NCI-H2107 treated with DMSO at 0.1 percent for 48 hours (cell line): ENCODE results near the gene KCNQ5.
A peak's percentile ranks its signal among the peaks of the same experiment; 100 is the strongest.

Experiments used
- DNase-seq: peaks from one replicate; lab custom pipeline; 2025; ENCODE audit not compliant: unreplicated experiment; lab: John Stamatoyannopoulos, UW

Gene KCNQ5

GRCh38 chr6:72835749-72836148 is 213.9 kb downstream of the KCNQ5 start:
- DNase-seq, result no peak

GRCh38 chr6:72836971-72837370 is 215.1 kb downstream of the KCNQ5 start:
- no peak for DNase-seq

GRCh38 chr6:72841195-72841594 is 219.3 kb downstream of the KCNQ5 start:
- DNase-seq, result no peak

- DNase-seq, result no peak
Observed at GRCh38 chr6:72842140-72842539, 220.3 kb downstream of the KCNQ5 start.

- no peak for DNase-seq
Observed at GRCh38 chr6:72844614-72845013, 222.8 kb downstream of the KCNQ5 start.

- no peak for DNase-seq
Observed at GRCh38 chr6:72849346-72849745, 227.5 kb downstream of the KCNQ5 start.

- no peak for DNase-seq
Observed at GRCh38 chr6:72850040-72850439, 228.2 kb downstream of the KCNQ5 start.

GRCh38 chr6:72850469-72850868 is 228.6 kb downstream of the KCNQ5 start:
- DNase-seq, result no peak

- no peak for DNase-seq
Observed at GRCh38 chr6:72855471-72855870, 233.6 kb downstream of the KCNQ5 start.

GRCh38 chr6:72856801-72857200 is 234.9 kb downstream of the KCNQ5 start:
- DNase-seq, result no peak

- no peak for DNase-seq
Observed at GRCh38 chr6:72857791-72858585, 236.1 kb downstream of the KCNQ5 start.

- no peak for DNase-seq
Observed at GRCh38 chr6:72861059-72861458, 239.2 kb downstream of the KCNQ5 start.

GRCh38 chr6:72861935-72862432 is 240.1 kb downstream of the KCNQ5 start:
- no peak for DNase-seq

GRCh38 chr6:72863131-72863530 is 241.3 kb downstream of the KCNQ5 start:
- DNase-seq, result no peak

GRCh38 chr6:72864236-72864635 is 242.4 kb downstream of the KCNQ5 start:
- no peak for DNase-seq

GRCh38 chr6:72864799-72865198 is 242.9 kb downstream of the KCNQ5 start:
- no peak for DNase-seq

GRCh38 chr6:72865467-72865866 is 243.6 kb downstream of the KCNQ5 start:
- DNase-seq, result no peak

- DNase-seq, result no peak
Observed at GRCh38 chr6:72869621-72870020, 247.8 kb downstream of the KCNQ5 start.

- no peak for DNase-seq
Observed at GRCh38 chr6:72873433-72873832, 251.6 kb downstream of the KCNQ5 start.

GRCh38 chr6:72876256-72876655 is 254.4 kb downstream of the KCNQ5 start:
- no peak for DNase-seq

- DNase-seq, result no peak
Observed at GRCh38 chr6:72886170-72886569, 264.3 kb downstream of the KCNQ5 start.

- peak; percentile 51 for DNase-seq
Observed at GRCh38 chr6:72890233-72890632, 268.4 kb downstream of the KCNQ5 start.

- no peak for DNase-seq
Observed at GRCh38 chr6:72890671-72891070, 268.8 kb downstream of the KCNQ5 start.
